Measurements from ENCODE around the gene SZT2. TPM values are rescaled to one million over a fixed set of nuclear protein-coding genes. Genes with fewer than 3 reads are reported as not detected.

The SZT2 gene
- total and polyA plus RNA-seq, 2 of the 4 experiments (the other 2 are of a cell fraction), result 9.5 to 14.3 TPM

- Histone ChIP-seq H3K27me3 (ENCODE audit: control insufficient read depth, insufficient read depth, low read length) (no peaks in the 10 kb centered on the region), H3K9ac (ENCODE audit: low read depth, low read length) (no peak overlapping the region), H4K8ac (ENCODE audit: low read depth in 2 of 2, low read length in 2 of 2) (no peak overlapping the region), H4K91ac (ENCODE audit: insufficient read depth, low read depth, low read length) (no peak overlapping the region), H3K18ac (ENCODE audit: low read depth, low read length) (no peak overlapping the region), H3K23ac (ENCODE audit: low read depth, low read length) (no peak overlapping the region), H2BK15ac (ENCODE audit: low read depth, low read length) (no peak overlapping the region), H2BK120ac (ENCODE audit: low read depth, low read length) (no peak overlapping the region), H3K56ac (ENCODE audit: extremely low read depth, insufficient read depth, low read length) (no peak overlapping the region), H3K14ac (replicated peaks; ENCODE audit: low read depth, low read length) (no peak overlapping the region), H2BK20ac (ENCODE audit: low read depth, low read length) (no peak overlapping the region), H3K9me1 (ENCODE audit: insufficient read depth, low read length) (peaks cover 6% of the 10 kb centered on the region), H2AFZ (replicated peaks; ENCODE audit: low read length, poor library complexity) (no peak overlapping the region), H4K20me1 (ENCODE audit: insufficient read depth, low read length) (peaks cover 4% of the 10 kb centered on the region; the same call in 1 of the 2 replicates), H3K79me1 (ENCODE audit: low read depth in 1 of 2, low read length in 2 of 2) (peaks cover 6 to 55% of the 10 kb centered on the region in 2 experiments; a peak in 3 of 4 replicates), H2BK5ac (ENCODE audit: low read depth, low read length, poor library complexity, severe bottlenecking) (no peak overlapping the region), H2AK5ac (ENCODE audit: low read depth, low read length) (no peak overlapping the region), H3K36me3 (ENCODE audit: control insufficient read depth, insufficient read depth, low read length) (peaks cover 33% of the 10 kb centered on the region), H3K4me2 (ENCODE audit: low read depth, low read length) (no peak overlapping the region), H4K5ac (ENCODE audit: low read depth, low read length) (no peak overlapping the region), H3K4me1 (ENCODE audit: control insufficient read depth, insufficient read depth, low read length) (0 out of 2 replicates have a peak, but pooled peaks cover 2% of the 10 kb centered on the region), H2AK9ac (replicated peaks; ENCODE audit: low read depth, low read length, poor library complexity) (no peak overlapping the region), H3K4me3 (ENCODE audit: insufficient read depth, low read depth, low read length) (no peak overlapping the region), H3K4ac (ENCODE audit: low read depth, low read length) (no peak overlapping the region), H3K9me3 (ENCODE audit: control insufficient read depth, insufficient read depth, low read length) (no peaks in the 10 kb centered on the region), H3K27ac (ENCODE audit: insufficient read depth, low read length) (no peak overlapping the region)
- no CpG with 5 or more reads among the region's 1 CpG for WGBS, 2 experiments (ENCODE audit: extremely low coverage in 2 of 2, insufficient read length in 1 of 2)
- CTCF ChIA-PET, result no interaction called here
- intact Hi-C loops (cut with micrococcal nuclease) (no loop called here), dilution Hi-C loops (cut with HindIII; ENCODE audit: low sequenced_read_pairs, unreplicated experiment) (no loop called here), in situ Hi-C loops (cut with MboI; ENCODE audit: low sequenced_read_pairs) (no loop called here)
- ATAC-seq (ENCODE audit: low read depth) (no peak), DNase-seq (no peak)
- no TSS peak for BruUV-seq (replicated peaks)
- POLR2A ChIA-PET (ENCODE audit: unreplicated experiment), result no interaction called here
- TF ChIP-seq POLR2A (IDR thresholded peaks at IDR 0.05; ENCODE audit: low read depth, low read length) (no peak), CTCF (conservative IDR thresholded peaks at IDR 0.05; ENCODE audit: low read depth, low read length) (no peak), USF2 (IDR thresholded peaks at IDR 0.05; ENCODE audit: low read depth, low read length) (no peak), MXI1 (IDR thresholded peaks at IDR 0.05; ENCODE audit: borderline replicate concordance, low read depth, low read length) (no peak), CEBPB (IDR thresholded peaks at IDR 0.05; ENCODE audit: low read depth, low read length) (no peak), ELK1 (IDR thresholded peaks at IDR 0.05; ENCODE audit: borderline replicate concordance, low read depth, low read length) (no peak), MAFK (IDR thresholded peaks at IDR 0.05; ENCODE audit: low read depth, low read length) (no peak), CHD1 (IDR thresholded peaks at IDR 0.05; ENCODE audit: low read depth, low read length) (no peak), NFE2L2 (IDR thresholded peaks at IDR 0.05; ENCODE audit: low read depth, low read length) (no peak), BHLHE40 (IDR thresholded peaks at IDR 0.05; ENCODE audit: low read depth, low read length) (no peak), RCOR1 (IDR thresholded peaks at IDR 0.05; ENCODE audit: insufficient replicate concordance, low read length) (no peak), FOS (IDR thresholded peaks at IDR 0.05; ENCODE audit: low read depth, low read length) (no peak), RAD21 (IDR thresholded peaks at IDR 0.05; ENCODE audit: low read length) (no peak), RFX5 (IDR thresholded peaks at IDR 0.05; ENCODE audit: low read depth, low read length) (no peak), SMC3 (IDR thresholded peaks at IDR 0.05; ENCODE audit: low read depth, low read length) (no peak), MAZ (IDR thresholded peaks at IDR 0.05; ENCODE audit: borderline replicate concordance, low read depth, low read length) (no peak)
Observed at GRCh38 chr1:43379476-43379875, 10.2 kb upstream of the SZT2 start.
